HEK293T (cell line): ENCODE data around the gene ZNF488.

Experiments
- ELF4 ChIP-seq: fragments of 450-650 bp; IDR thresholded peaks from 2 replicates; pipeline ENCODE4 v1.6.1; 2017; ENCODE audit warnings: antibody characterized with exemption
- FOXM1 ChIP-seq: fragments of 450-650 bp; IDR thresholded peaks from 2 replicates; pipeline ENCODE4 v1.6.1; 2017; ENCODE audit warnings: mild to moderate bottlenecking, borderline replicate concordance
- HDGF ChIP-seq: fragments of 450-650 bp; IDR thresholded peaks from 2 replicates; pipeline ENCODE4 v1.6.1; 2017; ENCODE audit warnings: antibody characterized with exemption, borderline replicate concordance
- SP1 ChIP-seq: fragments of 450-650 bp; IDR thresholded peaks from 2 replicates; pipeline ENCODE4 v1.6.1; 2017

- TF ChIP-seq HDGF (no peak), SP1 (no peak), FOXM1 (no peak), ELF4 (no peak)
Measured at GRCh38 chr10:47333532-47333931, 50.6 kb downstream of the ZNF488 start.
